ENCODE results near the gene EPN1.

GRCh38 chr19:55672418-55672817, 2.6 kb upstream of the EPN1 start:
- TF ChIP-seq POLR2AphosphoS5 (IDR thresholded peaks at IDR 0.05; ENCODE audit: borderline replicate concordance, low read depth, low read length) (no peak), EZH2 (IDR thresholded peaks at IDR 0.05) (no peak), FOXP2 (optimal IDR thresholded peaks at IDR 0.05; ENCODE audit: control extremely low read depth, extremely low read length, insufficient read depth) (no peak)
